NCI-H524 treated with DMSO at 0.1 percent for 48 hours (cell line): Measurements from ENCODE around the gene RMI1.
"Not testable (repeated sequence)": the region's sequence is repeated elsewhere in the genome, so short reads cannot be mapped to it uniquely, and the experiment has no call there.

ENCODE experiments used
- DNase-seq: peaks from one replicate; lab custom pipeline; 2025; lab: John Stamatoyannopoulos, UW

Gene RMI1

GRCh38 chr9:84007662-84008061 is 27.1 kb downstream of the RMI1 start:
- no peak for DNase-seq

GRCh38 chr9:84024041-84024575 is 43.5 kb downstream of the RMI1 start:
- no peak for DNase-seq

- no peak for DNase-seq
Measured at GRCh38 chr9:84027201-84027600, 46.6 kb downstream of the RMI1 start.

GRCh38 chr9:84031534-84031933 is 50.9 kb downstream of the RMI1 start:
- no peak for DNase-seq

GRCh38 chr9:84041857-84042256 is 61.3 kb downstream of the RMI1 start:
- DNase-seq, result not testable (repeated sequence)

- no peak for DNase-seq
Measured at GRCh38 chr9:84045481-84046097, 65.0 kb downstream of the RMI1 start.
